OCI-LY3 (cell line): ENCODE data around the gene TUBA1C.

ENCODE experiments used
- H2AFZ ChIP-seq: fragments of 200-600, 300-600 bp; shearing (Covaris generic); 2 replicates; pipeline ENCODE4 v1.6.0; 2014; ENCODE audit warnings: antibody characterized with exemption, low read depth, low read length
- H3K27ac ChIP-seq: fragments of 200-600, 300-600 bp; sonication (generic); 2 replicates; pipeline ENCODE4 v1.5.1; 2014; ENCODE audit warnings: mild to moderate bottlenecking, low read length, moderate library complexity, mixed read lengths
- H3K27me3 ChIP-seq: fragments of 200-600, 300-600 bp; sonication (generic); 2 replicates; pipeline ENCODE4 v1.6.1; 2014; ENCODE audit warnings: low read depth, low read length, mixed read lengths
- H3K36me3 ChIP-seq: fragments of 200-600, 300-600 bp; sonication (generic); replicated peaks from 2 replicates; pipeline ENCODE3; 2014; ENCODE audit warnings: low read depth, low read length, mixed read lengths
- H3K4me1 ChIP-seq: fragments of 300-600, 200-600 bp; sonication (generic); 2 replicates; pipeline ENCODE4 v1.6.1; 2014; ENCODE audit warnings: low read length, mixed read lengths
- H3K4me2 ChIP-seq: fragments of 200-600, 300-600 bp; sonication (generic); 2 replicates; pipeline ENCODE4 v1.6.1; 2014; ENCODE audit warnings: low read length, mixed read lengths
- H3K4me3 ChIP-seq: fragments of 300-600, 200-600 bp; sonication (generic); 2 replicates; pipeline ENCODE4 v1.5.1; 2014; ENCODE audit warnings: antibody characterized with exemption, mild to moderate bottlenecking, low read length, moderate library complexity
- H3K79me2 ChIP-seq: fragments of 300-600, 200-600 bp; shearing (Covaris generic); 2 replicates; pipeline ENCODE4 v1.6.1; 2014; ENCODE audit warnings: mild to moderate bottlenecking, low read length, mixed read lengths
- H3K9ac ChIP-seq: fragments of 300-600, 200-600 bp; shearing (Covaris generic); 2 replicates; pipeline ENCODE4 v1.6.0; 2014; ENCODE audit warnings: mild to moderate bottlenecking, low read length, moderate library complexity
- H3K9me3 ChIP-seq: fragments of 200-600, 300-600 bp; shearing (Covaris generic); 2 replicates; pipeline ENCODE4 v1.6.1; 2014; ENCODE audit warnings: low read length, mixed read lengths; ENCODE audit not compliant: insufficient read depth
- H4K20me1 ChIP-seq: fragments of 200-600, 300-600 bp; sonication (generic); 2 replicates; pipeline ENCODE4 v1.6.1; 2016; ENCODE audit warnings: low read length, mixed read lengths; ENCODE audit not compliant: insufficient read depth
- EZH2phosphoT487 ChIP-seq: fragments of 200-600 bp; shearing (Covaris generic); IDR thresholded peaks from 2 replicates; pipeline ENCODE4 v1.6.1; 2018; ENCODE audit warnings: antibody characterized with exemption, mixed run types, low read depth
- TF ChIP-seq, protein P1 (sequence below): fragments of 200-600, 300-600 bp; sonication (generic); IDR thresholded peaks from 2 replicates; pipeline ENCODE4 v1.5.1; 2014; ENCODE audit warnings: antibody characterized with exemption, low read length, low read depth

TUBA1C gene

DNA sequence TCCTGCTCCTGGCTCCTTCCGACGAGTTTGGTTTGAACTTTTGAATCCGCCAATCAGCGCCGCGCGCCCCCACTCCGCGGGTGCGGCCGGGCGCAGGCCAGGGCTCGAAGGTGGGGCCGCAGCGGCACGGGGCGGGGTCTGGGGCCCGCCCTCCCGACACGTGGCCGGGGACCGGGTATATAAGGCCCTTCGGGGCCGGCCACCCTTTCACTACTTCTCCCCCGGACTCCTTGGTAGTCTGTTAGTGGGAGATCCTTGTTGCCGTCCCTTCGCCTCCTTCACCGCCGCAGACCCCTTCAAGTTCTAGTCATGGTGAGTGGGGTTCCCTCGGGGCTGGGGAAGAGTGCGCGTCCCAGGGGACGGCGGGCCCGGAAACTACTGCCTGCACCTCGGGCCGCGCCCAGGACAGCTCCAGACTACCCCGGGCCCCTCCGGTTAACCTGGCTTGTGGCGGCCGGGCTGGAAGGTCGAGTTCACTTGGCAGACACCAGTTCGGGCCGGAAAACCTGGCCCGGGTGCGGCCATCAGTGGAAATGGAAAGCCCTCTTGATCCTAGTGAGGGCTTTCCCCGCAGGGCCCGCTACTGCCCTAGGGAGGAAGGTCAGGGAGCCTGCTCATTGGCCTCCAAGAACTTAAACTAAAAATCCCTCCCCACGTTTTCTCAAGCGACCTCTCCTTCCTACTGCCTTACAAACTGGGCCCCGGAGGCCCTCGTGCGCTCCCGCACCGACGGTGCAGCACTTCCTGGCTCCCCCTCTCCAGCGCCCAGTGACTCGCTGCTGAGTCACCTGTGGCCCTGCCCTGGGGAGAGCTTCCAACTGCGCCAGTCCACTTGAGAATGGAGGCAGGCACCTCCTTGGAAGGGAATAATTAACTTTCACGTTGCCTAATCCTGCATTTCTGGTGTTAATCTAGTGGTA, at the start of gene TUBA1C:
TUBA1C (plus strand) TSS at position 210 of the 920 bp plus-strand sequence; CDS start at position 310, 100 bp downstream.
- TF ChIP-seq, protein P1, sequence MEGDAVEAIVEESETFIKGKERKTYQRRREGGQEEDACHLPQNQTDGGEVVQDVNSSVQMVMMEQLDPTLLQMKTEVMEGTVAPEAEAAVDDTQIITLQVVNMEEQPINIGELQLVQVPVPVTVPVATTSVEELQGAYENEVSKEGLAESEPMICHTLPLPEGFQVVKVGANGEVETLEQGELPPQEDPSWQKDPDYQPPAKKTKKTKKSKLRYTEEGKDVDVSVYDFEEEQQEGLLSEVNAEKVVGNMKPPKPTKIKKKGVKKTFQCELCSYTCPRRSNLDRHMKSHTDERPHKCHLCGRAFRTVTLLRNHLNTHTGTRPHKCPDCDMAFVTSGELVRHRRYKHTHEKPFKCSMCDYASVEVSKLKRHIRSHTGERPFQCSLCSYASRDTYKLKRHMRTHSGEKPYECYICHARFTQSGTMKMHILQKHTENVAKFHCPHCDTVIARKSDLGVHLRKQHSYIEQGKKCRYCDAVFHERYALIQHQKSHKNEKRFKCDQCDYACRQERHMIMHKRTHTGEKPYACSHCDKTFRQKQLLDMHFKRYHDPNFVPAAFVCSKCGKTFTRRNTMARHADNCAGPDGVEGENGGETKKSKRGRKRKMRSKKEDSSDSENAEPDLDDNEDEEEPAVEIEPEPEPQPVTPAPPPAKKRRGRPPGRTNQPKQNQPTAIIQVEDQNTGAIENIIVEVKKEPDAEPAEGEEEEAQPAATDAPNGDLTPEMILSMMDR: no peak
- TF ChIP-seq EZH2phosphoT487: no peak
- Histone ChIP-seq H4K20me1 (peaks cover 31% of the 10 kb centered on the region), H3K36me3 (peaks cover 34% of the 10 kb centered on the region), H3K4me3 (peak within 1 kb of the TSS; percentile 78), H3K9ac (peak within 1 kb of the TSS; percentile 90), H3K27me3 (no peaks in the 10 kb centered on the region), H3K4me1 (peaks cover 19% of the 10 kb centered on the region), H3K79me2 (peaks cover 54% of the 10 kb centered on the region), H3K27ac (peak within 1 kb of the TSS; percentile 72), H2AFZ (peak within 1 kb of the TSS; percentile 17; the same call in 1 of the 2 replicates), H3K4me2 (peak within 1 kb of the TSS; percentile 82), H3K9me3 (no peaks in the 10 kb centered on the region)

DNA sequence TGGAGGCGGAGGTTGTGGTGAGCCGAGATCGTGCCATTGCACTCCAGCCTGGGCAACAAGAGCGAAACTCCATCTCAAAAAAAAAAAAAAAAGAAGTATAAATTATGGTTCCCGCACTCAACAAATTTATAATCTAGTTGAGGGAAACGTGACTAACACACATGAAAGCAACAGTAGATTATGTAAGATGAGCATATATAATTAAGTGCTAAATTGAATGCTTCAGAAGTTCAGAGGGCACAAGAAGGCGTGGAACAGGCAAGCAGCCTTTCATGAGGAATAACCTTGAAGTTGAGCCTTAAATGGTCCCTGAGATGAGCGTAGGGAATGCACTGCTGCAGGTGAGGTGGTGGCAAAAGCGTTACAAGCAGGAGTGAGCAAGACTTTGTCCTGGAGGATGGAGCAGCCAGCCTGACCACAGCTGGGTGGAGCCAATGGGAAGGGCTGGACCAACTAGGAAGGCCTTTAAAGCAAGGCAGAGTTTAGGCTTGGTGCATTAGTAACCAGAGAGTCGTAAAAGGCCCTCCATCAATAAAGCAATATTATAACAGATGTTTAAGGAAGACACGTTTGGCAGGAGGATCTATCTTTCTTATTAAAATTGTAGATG, 45.4 kb upstream of the TUBA1C start:
- no peaks in the 10 kb centered on the region for H3K9me3 ChIP-seq
- H3K27me3 ChIP-seq: no peaks in the 10 kb centered on the region
- H3K79me2 ChIP-seq: no peaks in the 10 kb centered on the region
- no peak overlapping the region for H3K9ac ChIP-seq
- H3K4me2 ChIP-seq: no peak overlapping the region
- no peak overlapping the region for H3K4me3 ChIP-seq
- H3K27ac ChIP-seq: no peak overlapping the region
- no peak for TF ChIP-seq EZH2phosphoT487
- TF ChIP-seq, protein P1: no peak
- no peaks in the 10 kb centered on the region for H3K36me3 ChIP-seq
- no peaks in the 10 kb centered on the region for H4K20me1 ChIP-seq
- H3K4me1 ChIP-seq: no peaks in the 10 kb centered on the region
- no peak overlapping the region for H2AFZ ChIP-seq

DNA sequence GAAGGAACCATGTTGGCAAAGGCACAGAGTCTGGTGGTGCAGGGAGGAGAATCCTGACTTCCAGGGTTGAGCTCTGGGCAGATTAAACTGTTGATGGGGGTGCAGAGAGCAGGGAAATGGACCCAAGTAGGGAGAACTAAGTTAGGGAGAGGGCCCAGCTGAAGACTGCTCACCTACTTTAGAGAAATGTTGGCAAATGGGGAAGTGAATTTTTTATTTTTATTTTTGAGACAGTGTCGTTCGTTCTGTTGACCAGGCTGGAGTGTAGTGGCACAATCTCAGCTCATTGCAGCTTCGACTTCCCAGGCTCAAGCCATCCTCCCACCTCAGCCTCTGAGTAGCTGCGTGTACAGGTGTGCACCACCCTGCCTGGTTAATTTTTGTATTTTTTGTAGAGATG, 43.9 kb upstream of the TUBA1C start:
- H3K4me3 ChIP-seq: no peak overlapping the region

More for the DNA sequence above, 43.9 kb upstream of the TUBA1C start:
- Histone ChIP-seq H4K20me1 (no peaks in the 10 kb centered on the region), H2AFZ (peak overlapping the region; percentile 17; the same call in 1 of the 2 replicates), H3K36me3 (no peaks in the 10 kb centered on the region), H3K4me1 (no peaks in the 10 kb centered on the region), H3K27ac (no peak overlapping the region), H3K9me3 (no peaks in the 10 kb centered on the region), H3K27me3 (no peaks in the 10 kb centered on the region), H3K9ac (no peak overlapping the region), H3K4me2 (no peak overlapping the region), H3K79me2 (no peaks in the 10 kb centered on the region)
- TF ChIP-seq, protein P1: no peak
- no peak for TF ChIP-seq EZH2phosphoT487
